ENCODE results near the gene CNEP1R1.
"Not testable (repeated sequence)": the region's sequence is repeated elsewhere in the genome, so short reads cannot be mapped to it uniquely, and the experiment has no call there.

Gene CNEP1R1

GRCh38 chr16:50024684-50025536 lies at the start of gene CNEP1R1:
Gene CNEP1R1 (plus strand): TSS chr16:50025225. CDS start chr16:50025316, 91 bp downstream.
- in situ Hi-C loops (cut with HindIII; ENCODE audit: low sequenced_read_pairs) = no loop called here

GRCh38 chr16:49977427-49977826 lies 47.6 kb upstream of the CNEP1R1 start:
- in situ Hi-C loops (cut with HindIII; ENCODE audit: low sequenced_read_pairs) = no loop called here

GRCh38 chr16:49978569-49979326 lies 46.3 kb upstream of the CNEP1R1 start:
- in situ Hi-C loops (cut with HindIII; ENCODE audit: low sequenced_read_pairs) = no loop called here

- in situ Hi-C loops (cut with HindIII; ENCODE audit: low sequenced_read_pairs) = no loop called here
Observed at GRCh38 chr16:49980166-49980565, 44.9 kb upstream of the CNEP1R1 start.

- in situ Hi-C loops (cut with HindIII; ENCODE audit: low sequenced_read_pairs) = no loop called here
Observed at GRCh38 chr16:49986351-49987124, 38.5 kb upstream of the CNEP1R1 start.

GRCh38 chr16:49987381-49987780 lies 37.6 kb upstream of the CNEP1R1 start:
- in situ Hi-C loops (cut with HindIII; ENCODE audit: low sequenced_read_pairs) = no loop called here

GRCh38 chr16:49992825-49993224 lies 32.2 kb upstream of the CNEP1R1 start:
- in situ Hi-C loops (cut with HindIII; ENCODE audit: low sequenced_read_pairs) = no loop called here

GRCh38 chr16:49993579-49993978 lies 31.4 kb upstream of the CNEP1R1 start:
- in situ Hi-C loops (cut with HindIII; ENCODE audit: low sequenced_read_pairs) = no loop called here

- in situ Hi-C loops (cut with HindIII; ENCODE audit: low sequenced_read_pairs) = no loop called here
Observed at GRCh38 chr16:49994006-49994405, 31.0 kb upstream of the CNEP1R1 start.

- in situ Hi-C loops (cut with HindIII; ENCODE audit: low sequenced_read_pairs) = no loop called here
Observed at GRCh38 chr16:49995720-49996119, 29.3 kb upstream of the CNEP1R1 start.

- in situ Hi-C loops (cut with HindIII; ENCODE audit: low sequenced_read_pairs) = no loop called here
Observed at GRCh38 chr16:49997721-49998251, 27.2 kb upstream of the CNEP1R1 start.

- in situ Hi-C loops (cut with HindIII; ENCODE audit: low sequenced_read_pairs) = no loop called here
Observed at GRCh38 chr16:49998991-49999390, 26.0 kb upstream of the CNEP1R1 start.

GRCh38 chr16:50001144-50001543 lies 23.9 kb upstream of the CNEP1R1 start:
- in situ Hi-C loops (cut with HindIII; ENCODE audit: low sequenced_read_pairs) = no loop called here

GRCh38 chr16:50002190-50002589 lies 22.8 kb upstream of the CNEP1R1 start:
- in situ Hi-C loops (cut with HindIII; ENCODE audit: low sequenced_read_pairs) = no loop called here

GRCh38 chr16:50004239-50004638 lies 20.8 kb upstream of the CNEP1R1 start:
- in situ Hi-C loops (cut with HindIII; ENCODE audit: low sequenced_read_pairs) = no loop called here

- in situ Hi-C loops (cut with HindIII; ENCODE audit: low sequenced_read_pairs) = no loop called here
Observed at GRCh38 chr16:50006964-50007363, 18.1 kb upstream of the CNEP1R1 start.

GRCh38 chr16:50007744-50008143 lies 17.3 kb upstream of the CNEP1R1 start:
- in situ Hi-C loops (cut with HindIII; ENCODE audit: low sequenced_read_pairs) = no loop called here

GRCh38 chr16:50010212-50010611 lies 14.8 kb upstream of the CNEP1R1 start:
- in situ Hi-C loops (cut with HindIII; ENCODE audit: low sequenced_read_pairs) = no loop called here

- in situ Hi-C loops (cut with HindIII; ENCODE audit: low sequenced_read_pairs) = no loop called here
Observed at GRCh38 chr16:50011707-50012106, 13.3 kb upstream of the CNEP1R1 start.

- in situ Hi-C loops (cut with HindIII; ENCODE audit: low sequenced_read_pairs) = no loop called here
Observed at GRCh38 chr16:50012182-50012581, 12.8 kb upstream of the CNEP1R1 start.

- in situ Hi-C loops (cut with HindIII; ENCODE audit: low sequenced_read_pairs) = not testable (repeated sequence)
Observed at GRCh38 chr16:50014211-50014610, 10.8 kb upstream of the CNEP1R1 start.

Data from DLD1 (cell line).